GM19043 (cell line): Measurements from ENCODE around the gene AQP2.

Source experiments
- ATAC-seq: cut with Tn5 transposase; IDR thresholded peaks from one replicate; pipeline ENCODE4 v1.9.1; 2021; ENCODE audit warnings: low read depth; ENCODE audit not compliant: unreplicated experiment

Gene AQP2

DNA sequence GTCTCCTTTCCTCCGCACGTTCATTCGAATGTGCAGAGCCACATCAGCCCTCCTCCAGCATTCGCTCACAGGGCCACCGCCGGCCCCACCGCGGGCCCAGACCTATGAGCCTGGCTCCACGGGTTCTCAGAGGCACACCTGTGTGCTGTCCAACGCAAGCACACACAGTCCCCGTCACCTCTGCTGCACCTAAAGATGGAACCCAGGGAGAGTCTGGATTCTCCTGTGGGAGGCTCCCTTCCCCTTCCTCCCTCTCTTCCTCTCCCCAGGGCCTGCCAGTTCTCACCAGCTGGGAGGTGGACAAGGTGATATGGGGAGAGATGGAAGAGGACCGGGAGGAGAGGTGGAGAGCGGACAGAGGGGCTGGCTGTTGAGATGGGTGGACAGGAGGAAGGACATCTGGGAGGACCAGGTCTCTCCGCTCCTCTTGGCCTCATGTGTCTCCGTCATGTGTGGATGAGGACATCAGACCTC, 17.3 kb downstream of the AQP2 start:
- no peak for ATAC-seq

DNA sequence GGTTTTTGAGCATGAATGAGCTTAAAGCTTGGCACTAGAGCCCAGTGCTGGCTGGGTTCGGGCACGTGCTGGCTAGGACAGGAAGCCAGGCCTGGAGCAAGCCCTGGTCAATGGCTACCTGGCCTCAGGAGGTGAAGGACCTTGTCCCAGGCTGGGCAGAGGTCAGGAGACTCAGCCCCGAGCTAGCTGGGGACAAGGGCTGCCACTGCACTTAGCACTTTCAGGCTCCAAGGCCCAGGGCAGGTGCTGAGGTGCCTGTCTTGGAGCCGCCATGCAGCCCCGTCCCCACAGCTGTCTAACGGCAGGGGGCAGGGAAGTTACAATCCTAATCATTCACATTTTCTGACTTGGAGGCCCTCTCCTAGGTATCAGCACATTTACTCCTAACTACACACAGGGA, 17.9 kb downstream of the AQP2 start:
- ATAC-seq: no peak

DNA sequence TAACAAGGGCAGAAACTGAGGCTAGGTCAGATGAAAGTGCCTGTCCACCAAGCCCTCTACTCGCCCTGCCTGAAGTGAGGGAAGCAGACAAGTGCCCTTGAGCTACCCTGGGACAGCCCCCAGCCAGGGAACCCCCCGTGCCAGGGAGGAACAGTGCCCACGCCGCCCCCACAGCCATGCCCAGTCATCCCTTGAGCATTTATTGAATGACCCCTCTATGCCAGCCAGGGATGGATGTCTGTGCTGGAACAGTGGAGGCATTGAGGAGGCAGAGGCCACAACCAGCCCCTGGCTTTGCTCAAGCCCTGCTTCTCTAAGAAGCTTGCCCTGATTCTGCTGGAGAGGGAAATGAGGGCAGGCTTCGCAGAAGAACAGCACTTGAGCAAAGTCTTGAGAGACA, 18.5 kb downstream of the AQP2 start:
- ATAC-seq: no peak

DNA sequence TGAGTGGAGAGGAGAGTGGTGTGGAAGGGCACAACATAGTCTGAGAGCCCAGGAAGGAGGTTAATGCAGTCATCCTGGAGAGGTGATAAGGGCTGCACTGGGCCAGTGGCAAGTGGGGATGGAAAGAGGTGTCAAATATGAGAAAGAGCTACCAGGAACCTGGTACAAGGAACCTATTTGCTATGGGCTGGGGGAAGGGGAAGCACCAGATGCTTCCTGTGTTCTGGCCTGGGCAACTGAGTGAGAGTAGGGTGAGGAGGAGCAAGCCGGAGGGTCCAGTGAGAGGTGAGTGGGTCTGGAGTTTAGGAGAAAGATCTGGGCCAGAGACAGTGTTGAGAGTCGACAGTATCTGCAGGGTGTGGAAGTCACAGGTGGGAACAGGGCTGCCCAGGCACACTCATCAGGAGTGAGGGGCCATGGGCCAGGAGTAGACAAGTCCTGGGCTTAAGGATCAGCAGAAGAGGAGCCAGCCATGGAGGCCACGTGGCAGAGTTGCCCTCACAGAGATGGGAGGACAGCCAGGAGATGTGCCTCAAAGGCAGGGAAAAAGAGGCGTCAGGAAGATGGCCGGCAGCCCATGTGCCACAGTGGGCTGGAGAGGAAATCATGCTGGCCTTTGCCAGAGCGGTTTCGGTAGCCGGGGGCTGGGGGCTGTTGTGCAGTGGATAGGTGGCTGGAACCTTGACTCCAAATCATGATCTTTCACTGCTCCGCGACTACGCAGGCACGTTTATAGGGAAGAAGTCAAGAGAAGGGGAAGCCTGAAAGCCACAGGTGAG, 19.3 kb downstream of the AQP2 start:
- ATAC-seq: no peak

DNA sequence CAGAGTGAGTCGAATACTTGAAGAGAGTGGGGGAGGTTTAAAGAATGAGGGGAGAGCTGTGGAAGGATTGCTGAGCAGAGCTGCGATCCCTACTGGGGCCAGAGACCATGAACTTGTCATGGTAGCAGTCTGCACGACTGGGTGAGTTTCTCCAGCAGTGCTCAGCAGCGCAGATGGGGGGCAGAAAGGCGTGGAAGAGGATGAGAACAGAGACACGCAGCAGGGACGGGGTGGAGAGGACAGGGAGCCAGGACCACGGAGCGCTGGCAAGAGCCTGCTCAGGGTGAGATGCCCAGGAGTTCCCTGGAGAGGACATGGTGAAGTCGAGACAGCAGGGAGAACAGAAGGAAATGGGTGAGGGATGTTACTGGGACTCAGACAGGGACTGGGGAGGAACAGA, 20.1 kb downstream of the AQP2 start:
- ATAC-seq: no peak

DNA sequence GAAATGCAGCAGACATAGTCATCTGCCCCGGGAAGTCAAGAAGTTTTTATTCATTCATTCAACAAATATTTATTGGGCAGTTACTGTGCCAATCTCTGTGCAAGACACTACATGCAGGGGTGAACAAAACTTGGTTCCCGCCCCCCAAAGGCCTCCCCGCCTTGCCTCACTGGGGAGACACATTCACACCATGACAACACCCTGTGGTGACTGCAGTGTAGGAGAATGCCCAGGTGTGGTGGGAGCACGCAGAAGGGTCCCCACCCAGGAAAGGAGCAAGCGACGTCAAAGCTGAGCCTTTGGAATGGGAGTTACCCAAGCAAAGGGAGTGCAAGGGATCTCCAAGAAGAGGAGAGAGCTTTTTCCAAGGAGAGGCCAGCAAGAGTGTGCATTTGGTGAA, 20.6 kb downstream of the AQP2 start:
- ATAC-seq: no peak

DNA sequence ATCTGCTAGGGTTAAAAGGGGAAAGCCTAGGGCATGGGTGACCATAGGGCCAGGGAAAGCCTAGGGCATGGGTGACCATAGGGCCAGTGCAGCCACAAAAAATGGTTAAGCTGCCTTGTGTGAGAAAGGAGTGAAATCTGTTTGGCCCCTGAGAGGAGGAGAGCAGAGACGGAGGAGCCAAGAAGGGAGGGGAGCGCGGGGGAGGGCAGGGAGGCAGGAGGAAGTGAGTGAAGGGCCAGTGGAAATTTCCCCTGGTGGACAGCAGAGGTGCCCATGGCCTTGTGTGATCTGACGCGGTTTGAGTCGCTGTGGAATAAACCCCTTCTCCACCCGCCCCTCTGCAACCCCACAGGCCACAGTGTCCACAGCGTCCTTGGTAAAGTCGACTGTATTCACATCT, 21.6 kb downstream of the AQP2 start:
- no peak for ATAC-seq

DNA sequence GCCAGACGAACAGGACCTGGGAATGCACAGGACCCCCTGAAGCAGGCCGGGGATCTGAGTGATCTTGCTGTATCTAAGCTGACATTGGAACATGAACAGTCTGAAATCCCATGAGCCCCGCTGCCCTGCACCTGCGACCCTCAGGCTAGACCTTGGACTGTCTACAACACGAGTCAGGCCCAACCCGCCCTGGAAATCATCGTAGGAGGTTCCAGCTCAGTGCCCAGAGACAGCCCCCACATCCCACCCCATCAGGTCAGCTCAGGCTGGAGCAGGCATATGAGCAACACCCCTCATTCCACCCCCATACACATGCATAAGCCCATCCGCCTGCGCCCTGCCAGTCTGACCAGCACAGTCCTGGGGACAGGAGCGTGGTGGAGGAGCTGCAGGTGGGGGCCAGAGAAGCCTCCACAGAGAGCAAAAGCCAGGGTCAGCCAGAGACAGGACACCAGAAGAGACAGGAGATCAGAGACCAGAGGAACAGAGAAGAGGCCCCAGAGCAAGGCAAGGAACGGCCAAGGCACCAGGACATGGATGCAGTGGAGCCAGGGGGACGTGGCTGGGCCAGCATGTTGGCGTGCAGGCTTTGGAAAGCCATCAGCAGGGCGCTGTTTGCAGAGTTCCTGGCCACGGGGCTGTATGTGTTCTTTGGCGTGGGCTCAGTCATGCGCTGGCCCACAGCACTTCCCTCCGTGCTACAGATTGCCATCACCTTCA, 22.3 kb downstream of the AQP2 start, which contains the start of gene AQP6:
Gene AQP6 (plus strand): TSS at position 307 of the 720 bp plus-strand sequence. CDS start 227 bp downstream, at position 534.
- no peak for ATAC-seq

DNA sequence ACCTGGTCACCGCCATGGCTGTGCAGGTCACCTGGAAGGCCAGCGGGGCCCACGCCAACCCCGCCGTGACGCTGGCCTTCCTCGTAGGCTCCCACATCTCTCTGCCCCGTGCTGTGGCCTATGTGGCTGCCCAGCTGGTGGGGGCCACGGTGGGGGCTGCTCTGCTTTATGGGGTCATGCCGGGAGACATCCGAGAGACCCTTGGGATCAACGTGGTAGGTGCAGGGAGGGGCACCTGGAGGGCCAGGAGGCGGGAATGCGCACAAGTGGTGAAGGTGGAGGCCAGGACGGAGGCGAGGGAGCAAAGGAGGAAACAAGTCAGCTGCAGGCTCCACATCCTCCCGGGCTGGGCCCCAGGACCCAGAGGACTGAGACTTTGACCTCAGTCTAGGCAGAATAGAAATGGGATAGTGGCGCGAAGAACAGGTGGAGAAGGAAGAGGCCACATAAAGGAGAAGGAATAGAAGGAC, 22.9 kb downstream of the AQP2 start:
- ATAC-seq: no peak

DNA sequence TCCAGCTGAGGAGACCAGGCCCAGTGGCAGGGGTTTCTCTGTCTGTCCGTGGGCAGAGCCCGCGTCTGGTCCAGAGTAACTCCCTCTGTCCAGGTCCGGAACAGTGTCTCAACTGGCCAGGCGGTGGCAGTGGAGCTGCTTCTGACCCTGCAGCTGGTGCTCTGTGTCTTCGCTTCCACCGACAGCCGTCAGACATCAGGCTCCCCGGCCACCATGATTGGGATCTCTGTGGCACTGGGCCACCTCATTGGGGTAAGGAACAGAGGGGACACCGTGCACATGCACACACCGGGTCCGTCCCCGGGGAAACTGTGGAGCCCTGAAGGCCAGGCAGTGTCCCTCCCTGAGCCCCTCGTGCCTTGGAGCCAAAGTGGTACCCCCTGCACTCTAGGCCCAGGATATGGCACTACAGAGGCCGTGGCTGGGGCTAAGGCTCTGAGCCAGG, 23.7 kb downstream of the AQP2 start:
- no peak for ATAC-seq

DNA sequence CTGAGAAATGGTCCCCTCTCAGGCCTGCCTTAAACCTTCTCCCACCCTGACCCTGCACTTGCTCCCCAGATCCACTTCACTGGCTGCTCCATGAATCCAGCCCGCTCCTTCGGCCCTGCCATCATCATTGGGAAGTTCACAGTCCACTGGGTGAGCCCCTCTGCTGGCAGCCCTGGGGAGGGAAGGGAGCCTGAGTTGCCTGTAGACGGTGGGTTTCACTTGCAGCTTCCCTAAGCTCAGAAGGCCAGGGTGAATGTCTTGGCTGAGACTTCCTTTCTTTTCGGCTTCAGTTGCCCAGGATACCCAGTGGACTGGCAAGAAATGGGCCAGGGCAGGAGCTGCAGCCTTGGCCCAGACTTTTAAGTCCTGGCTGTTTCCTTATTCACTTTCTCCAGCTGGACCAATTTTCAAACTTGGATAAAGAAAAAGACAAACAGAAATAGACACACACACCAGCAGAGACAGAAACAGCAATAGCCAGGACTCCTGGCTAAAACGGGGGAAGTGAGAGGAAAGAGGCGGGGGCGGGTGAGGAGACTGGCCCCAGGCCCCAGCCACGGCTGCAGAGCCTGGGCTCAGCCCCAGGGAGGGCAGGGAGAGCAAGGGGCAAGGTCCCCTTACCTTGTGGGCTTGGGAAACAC, 24.3 kb downstream of the AQP2 start:
- no peak for ATAC-seq

DNA sequence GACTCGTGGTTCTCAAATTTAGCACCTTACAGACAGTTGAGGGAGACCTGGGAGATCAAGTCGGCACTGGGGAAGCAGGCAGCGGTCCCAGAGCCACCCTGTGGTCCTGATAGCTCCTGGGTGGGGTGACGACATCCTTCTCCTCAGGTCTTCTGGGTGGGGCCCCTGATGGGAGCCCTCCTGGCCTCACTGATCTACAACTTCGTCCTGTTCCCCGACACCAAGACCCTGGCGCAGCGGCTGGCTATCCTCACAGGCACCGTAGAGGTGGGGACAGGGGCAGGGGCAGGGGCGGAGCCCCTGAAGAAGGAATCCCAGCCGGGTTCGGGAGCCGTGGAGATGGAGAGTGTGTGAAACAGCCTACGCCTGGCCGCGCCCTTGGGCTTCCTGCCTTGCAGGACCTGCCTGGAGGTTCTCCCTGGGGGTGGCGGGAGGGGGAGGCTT, 24.8 kb downstream of the AQP2 start:
- no peak for ATAC-seq

DNA sequence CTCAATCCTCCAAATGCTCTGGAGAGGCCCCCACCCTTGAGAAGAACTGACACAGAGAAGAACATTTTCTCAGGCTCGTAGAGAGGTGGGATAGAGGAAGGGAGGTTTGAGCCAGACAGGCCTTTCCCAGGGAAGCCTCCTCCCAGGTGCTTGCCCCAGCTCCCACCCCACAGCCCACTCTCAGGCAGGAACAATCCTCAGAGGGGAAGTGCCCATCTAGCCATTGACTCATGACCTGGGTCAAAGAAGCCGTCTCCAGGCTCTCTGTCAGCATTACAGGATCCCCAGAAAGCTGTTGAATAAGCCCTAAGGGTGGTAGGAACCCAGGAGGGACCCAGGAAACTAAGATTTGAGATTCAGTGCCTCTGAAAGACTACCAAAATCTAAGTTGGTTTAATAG, 26.0 kb downstream of the AQP2 start:
- ATAC-seq: no peak

DNA sequence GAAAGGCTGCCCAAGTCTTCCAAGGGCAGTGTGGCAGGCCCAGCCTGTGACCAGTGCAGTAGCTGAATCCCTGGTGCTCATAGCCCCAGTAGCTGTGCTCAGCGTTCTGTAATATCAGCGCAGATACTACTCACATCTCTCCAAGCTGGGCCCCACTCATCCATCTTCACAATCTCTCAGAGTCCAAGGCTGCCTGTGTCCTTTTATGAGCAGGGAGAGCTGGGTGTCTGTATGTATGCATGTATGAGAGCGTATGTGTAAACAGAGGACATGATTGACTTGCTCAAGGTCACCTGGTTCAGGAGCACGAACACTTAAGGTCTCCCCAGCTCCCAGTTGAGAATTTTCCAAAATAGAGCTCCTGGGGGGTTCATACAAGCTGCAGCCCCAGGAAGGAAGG, 27.6 kb downstream of the AQP2 start:
- no peak for ATAC-seq

DNA sequence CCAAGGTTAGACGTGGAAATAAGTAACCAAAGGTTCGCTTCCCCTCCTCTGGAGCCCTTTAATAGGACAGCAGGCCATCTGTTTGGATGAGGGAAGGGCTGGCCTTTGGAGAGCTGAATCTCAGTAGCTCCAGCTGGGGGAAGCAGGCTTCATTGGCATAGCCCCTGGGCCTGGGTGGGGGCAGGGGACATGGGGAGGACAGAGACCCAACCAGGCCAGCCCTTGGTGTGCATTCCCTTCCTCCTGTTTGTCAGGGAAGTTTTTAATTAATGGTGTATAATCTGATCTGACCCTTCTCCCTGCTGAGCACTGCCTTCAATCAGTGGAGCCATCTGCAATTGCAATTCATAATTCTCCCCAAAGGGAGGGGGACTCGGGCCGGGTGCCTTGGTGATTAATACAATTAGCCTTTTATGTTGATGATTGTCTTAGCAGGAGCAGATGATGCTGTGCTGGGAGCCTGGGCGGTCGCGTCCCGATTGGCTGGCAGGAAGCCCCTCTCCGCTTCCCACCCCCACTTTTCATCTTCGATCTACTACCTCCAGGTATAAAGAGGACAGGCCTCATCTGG, 28.6 kb downstream of the AQP2 start:
- no peak for ATAC-seq

DNA sequence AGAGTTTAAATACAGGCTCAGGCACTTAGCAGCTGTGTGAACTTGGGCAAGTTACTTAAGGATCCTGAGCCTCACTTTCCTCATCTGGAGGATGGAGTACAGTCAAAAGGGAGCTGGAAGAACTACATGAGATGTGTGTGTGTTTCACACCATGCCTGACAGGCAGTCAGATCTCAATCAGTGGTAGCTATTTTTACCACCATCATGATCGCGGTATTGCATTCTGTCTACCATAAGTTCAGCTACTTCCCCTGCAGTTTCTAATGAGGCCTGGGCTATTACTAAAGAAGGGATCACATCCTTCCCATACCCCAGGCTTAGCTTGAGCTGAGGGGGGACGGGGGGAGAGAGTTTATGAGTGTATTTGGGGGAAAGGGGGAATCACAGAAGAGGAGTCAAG, 29.3 kb downstream of the AQP2 start:
- ATAC-seq: no peak

DNA sequence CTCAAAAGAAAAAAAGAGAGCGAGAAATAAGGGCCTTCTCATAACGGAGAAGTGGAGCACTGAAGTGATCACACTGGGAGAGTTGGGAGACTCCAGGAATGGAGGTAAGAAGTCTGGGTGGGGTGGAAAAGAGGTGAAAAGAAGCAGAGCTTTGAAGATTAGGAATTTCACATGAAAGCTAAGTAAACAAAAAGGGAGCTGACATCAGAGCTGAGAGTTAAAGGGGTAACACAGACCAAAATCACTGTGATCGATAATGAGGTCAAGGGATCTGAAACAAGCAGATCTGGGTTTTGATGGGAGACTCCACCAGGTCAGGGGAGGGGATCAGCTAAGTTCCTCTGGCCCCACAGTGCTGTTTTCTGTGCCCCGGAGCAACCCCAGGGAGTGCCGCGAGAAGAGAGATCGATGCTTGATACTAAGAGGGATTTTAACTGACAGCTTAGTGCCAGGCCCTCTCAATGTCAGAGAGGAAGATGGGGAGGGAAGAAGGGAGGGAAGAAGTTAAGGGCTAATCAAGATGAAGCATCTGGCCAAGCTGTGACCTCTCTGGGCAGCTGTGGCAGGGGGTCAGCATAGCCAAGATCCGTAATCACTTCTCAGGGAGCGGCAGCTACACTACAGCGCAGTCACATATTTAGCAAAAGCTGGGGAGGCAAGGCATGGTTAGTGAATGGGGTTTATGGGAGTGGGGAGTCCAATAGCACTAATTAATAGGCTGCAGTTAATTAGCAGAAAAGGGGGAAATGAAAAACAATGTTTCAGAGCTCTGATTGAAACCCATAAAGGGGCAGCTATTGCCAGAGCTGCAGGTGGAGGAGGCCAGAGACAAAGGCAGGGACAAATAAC, 30.2 kb downstream of the AQP2 start:
- no peak for ATAC-seq

DNA sequence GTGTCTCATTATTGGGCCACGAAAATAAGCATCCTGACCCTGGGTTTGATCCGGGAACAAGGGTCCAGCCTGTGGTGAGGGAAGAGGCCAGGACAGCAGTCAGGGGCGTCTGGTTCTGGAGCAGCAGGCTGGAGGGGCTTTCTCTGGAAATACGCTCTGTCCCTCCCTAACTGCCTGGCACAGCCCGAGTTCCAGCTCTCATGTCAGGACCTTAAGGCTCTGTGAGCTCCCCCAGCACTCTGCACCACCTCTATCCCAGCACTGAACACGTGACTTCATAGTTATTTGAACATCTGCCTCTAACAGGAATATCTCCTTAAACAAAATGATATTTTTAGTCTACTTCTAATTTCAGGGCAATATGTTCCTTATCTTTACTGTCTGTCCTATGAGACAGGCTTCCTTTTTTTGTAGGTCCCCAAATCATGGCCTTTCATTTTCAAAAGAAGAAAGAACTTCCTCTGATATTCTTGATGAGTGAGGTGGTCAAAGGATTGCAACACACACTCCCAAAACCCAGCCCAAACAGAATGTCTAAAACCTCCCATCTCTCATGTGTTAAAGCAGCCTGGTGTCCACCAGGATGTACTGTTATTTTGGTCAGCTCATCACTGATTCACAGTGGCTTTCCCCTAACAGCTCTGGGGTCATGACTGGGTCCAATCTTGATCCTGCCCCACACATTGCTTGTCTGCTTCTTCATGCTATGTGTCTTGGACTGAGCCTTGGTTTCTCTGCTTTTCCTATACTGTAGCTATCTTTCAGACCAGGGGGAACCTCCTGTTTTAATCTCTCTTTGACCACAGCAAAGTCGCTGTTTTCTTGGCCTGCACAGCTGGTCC, 31.9 kb downstream of the AQP2 start:
- ATAC-seq: no peak

DNA sequence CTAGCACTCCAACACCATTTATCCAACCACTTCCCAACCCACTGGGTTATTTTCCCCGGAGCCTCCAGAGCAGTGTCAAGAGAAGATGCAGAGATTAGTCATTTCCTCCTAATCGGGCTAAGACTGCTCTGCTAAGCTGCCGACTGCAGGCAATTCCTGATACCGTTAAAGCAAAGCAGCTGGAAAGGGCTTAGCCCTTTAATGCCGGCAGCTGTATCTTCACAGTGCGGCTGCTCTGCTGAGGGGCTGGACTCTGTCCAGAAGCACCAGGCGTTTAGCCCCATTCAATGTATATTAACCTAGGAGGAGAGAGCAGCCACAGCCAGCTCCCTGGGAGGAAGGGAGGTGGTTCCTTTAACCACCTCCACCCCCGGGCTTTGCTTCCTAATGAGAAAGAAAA, 33.4 kb downstream of the AQP2 start:
- no peak for ATAC-seq
